DMS53 treated with DMSO at 0.1 percent for 48 hours (cell line): ENCODE data around the gene KIF12.
"Not testable (repeated sequence)": the region's sequence is repeated elsewhere in the genome, so short reads cannot be mapped to it uniquely, and the experiment has no call there.

ENCODE experiments used
- DNase-seq: peaks from one replicate; lab custom pipeline; 2025; ENCODE audit not compliant: unreplicated experiment; lab: John Stamatoyannopoulos, UW

KIF12 gene

GRCh38 chr9:114048533-114049415 lies 50.3 kb downstream of the KIF12 start:
- no peak for DNase-seq

- DNase-seq = no peak
Observed at GRCh38 chr9:114047717-114048116, 51.4 kb downstream of the KIF12 start.

- no peak for DNase-seq
Observed at GRCh38 chr9:114046875-114047274, 52.2 kb downstream of the KIF12 start.

GRCh38 chr9:114046237-114046755 lies 52.8 kb downstream of the KIF12 start:
- no peak for DNase-seq

- DNase-seq = not testable (repeated sequence)
Observed at GRCh38 chr9:114043660-114044059, 55.4 kb downstream of the KIF12 start.
